ENCODE measurements around the gene PLEKHM2. TPM values are rescaled to one million over a fixed set of nuclear protein-coding genes. Genes with fewer than 3 reads are reported as not detected.

The PLEKHM2 gene
- total RNA-seq, 1 donor from 2014 or later, result 60.6 TPM

DNA sequence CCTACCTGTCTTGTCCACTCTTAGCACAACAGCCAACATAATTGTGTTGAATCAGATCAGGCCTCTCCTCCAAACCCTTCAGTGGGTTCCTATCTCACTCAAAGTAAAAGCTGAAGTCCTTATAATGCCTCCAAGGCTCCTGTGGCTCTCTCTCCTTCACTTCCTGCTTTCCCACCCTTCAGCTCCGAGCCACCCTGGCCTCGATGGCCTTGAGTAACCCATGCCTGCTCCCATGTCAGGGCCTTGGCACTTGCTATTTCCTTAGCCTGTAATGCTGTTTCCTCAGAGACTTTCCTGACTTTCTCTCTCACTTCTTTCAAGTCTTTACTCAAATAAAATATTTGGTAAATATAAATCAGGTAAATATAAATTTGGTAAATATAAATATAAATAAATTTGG, 8.1 kb upstream of the PLEKHM2 start:
- peaks cover 8% of the 10 kb centered on the region for H3K9me3 Mint-ChIP-seq
- H3K36me3 Mint-ChIP-seq, result peaks cover 2% of the 10 kb centered on the region
- H3K4me3 Mint-ChIP-seq, result no peak overlapping the region

DNA sequence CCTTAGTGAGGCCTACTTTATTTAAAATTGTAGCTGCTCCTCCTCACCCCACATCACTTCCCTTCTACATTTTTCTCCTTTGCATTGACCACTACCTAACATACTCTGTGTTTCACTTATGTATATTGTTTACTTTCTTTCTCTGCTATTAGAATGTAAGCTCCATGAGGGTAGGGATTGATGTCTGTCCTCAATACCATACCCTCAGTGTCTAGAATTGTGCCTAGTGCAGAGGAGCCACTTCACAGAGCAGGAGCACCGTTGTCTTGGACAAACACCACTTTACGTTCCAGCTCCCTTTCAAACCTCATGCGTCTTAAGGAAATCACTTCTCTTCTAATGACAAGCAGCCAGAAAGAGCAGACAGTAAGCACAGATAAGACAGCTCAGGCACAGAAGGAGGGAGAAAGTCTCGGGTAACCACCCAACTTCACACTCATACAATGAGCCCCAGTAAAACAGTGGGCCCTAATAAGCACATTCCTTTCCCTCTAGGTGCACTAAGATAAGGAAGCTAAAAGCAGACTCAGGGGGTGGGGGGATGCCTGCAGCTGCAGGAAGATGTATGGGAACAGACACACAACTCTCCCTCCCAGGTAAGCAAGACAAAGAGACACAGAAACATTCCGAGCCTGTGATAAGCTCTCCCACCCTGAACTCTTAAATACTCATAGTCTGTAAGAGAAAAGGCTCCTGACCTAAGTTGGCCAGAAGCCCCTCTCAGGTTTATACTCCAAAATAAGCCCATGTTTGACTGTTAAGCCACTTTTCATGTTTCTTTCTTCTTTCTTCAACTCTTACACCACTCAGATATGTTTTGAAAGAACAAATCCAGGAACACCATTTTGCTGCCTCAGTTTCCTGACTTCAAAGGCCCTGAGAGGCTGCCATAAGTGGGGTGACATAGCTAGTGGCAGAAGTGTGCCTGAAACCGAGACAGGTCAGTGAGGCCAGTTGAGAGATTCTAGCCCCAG, 7.1 kb upstream of the PLEKHM2 start:
- TF ChIP-seq, protein P1, sequence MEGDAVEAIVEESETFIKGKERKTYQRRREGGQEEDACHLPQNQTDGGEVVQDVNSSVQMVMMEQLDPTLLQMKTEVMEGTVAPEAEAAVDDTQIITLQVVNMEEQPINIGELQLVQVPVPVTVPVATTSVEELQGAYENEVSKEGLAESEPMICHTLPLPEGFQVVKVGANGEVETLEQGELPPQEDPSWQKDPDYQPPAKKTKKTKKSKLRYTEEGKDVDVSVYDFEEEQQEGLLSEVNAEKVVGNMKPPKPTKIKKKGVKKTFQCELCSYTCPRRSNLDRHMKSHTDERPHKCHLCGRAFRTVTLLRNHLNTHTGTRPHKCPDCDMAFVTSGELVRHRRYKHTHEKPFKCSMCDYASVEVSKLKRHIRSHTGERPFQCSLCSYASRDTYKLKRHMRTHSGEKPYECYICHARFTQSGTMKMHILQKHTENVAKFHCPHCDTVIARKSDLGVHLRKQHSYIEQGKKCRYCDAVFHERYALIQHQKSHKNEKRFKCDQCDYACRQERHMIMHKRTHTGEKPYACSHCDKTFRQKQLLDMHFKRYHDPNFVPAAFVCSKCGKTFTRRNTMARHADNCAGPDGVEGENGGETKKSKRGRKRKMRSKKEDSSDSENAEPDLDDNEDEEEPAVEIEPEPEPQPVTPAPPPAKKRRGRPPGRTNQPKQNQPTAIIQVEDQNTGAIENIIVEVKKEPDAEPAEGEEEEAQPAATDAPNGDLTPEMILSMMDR (IDR thresholded peaks at IDR 0.05; ENCODE audit: unreplicated experiment), result no peak
- H3K36me3 Mint-ChIP-seq, result peaks cover 2% of the 10 kb centered on the region
- H3K4me3 Mint-ChIP-seq, result no peak overlapping the region
- H3K4me1 Mint-ChIP-seq, result peaks cover 5% of the 10 kb centered on the region
- no peaks in the 10 kb centered on the region for H3K27me3 Mint-ChIP-seq (ENCODE audit: low read depth)
- no peak overlapping the region for H3K27ac Mint-ChIP-seq
- H3K9me3 Mint-ChIP-seq, result peaks cover 8% of the 10 kb centered on the region
- DNase-seq (ENCODE audit: low spot score in 2 of 2, unreplicated experiment in 2 of 2), result no peak

More for the DNA sequence above, 8.1 kb upstream of the PLEKHM2 start:
- Mint-ChIP-seq H3K4me1 (peaks cover 1% of the 10 kb centered on the region), H3K27ac (no peak overlapping the region), H3K27me3 (ENCODE audit: low read depth) (no peaks in the 10 kb centered on the region)
- DNase-seq (ENCODE audit: low spot score in 2 of 2, unreplicated experiment in 2 of 2), result no peak
- TF ChIP-seq, protein P1 (IDR thresholded peaks at IDR 0.05; ENCODE audit: unreplicated experiment), result no peak

DNA sequence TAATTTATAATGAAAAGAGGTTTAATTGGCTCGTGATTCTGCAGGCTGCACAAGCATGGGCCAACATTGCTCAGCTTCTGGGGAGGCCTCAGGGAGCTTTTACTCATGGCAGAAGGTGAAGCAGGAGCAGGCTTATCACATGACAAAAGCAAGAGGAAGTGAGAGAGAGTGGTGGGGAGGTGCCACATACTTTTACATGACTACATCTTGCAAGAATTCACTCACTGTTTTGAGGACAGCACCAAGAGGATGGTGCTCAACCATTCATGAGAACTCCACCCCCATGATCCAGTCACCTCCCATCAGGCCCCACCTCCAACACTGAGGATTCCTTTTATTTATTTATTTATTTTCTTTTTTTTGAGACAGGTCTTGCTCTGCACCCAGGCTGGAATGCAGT, 5.5 kb upstream of the PLEKHM2 start:
- Mint-ChIP-seq H3K27me3 (ENCODE audit: low read depth) (no peaks in the 10 kb centered on the region), H3K27ac (no peak overlapping the region), H3K9me3 (peaks cover 8% of the 10 kb centered on the region), H3K4me3 (no peak overlapping the region), H3K4me1 (peaks cover 12% of the 10 kb centered on the region), H3K36me3 (peaks cover 2% of the 10 kb centered on the region)
- DNase-seq (ENCODE audit: low spot score in 2 of 2, unreplicated experiment in 2 of 2), result no peak
- TF ChIP-seq, protein P1 (IDR thresholded peaks at IDR 0.05; ENCODE audit: unreplicated experiment), result no peak

DNA sequence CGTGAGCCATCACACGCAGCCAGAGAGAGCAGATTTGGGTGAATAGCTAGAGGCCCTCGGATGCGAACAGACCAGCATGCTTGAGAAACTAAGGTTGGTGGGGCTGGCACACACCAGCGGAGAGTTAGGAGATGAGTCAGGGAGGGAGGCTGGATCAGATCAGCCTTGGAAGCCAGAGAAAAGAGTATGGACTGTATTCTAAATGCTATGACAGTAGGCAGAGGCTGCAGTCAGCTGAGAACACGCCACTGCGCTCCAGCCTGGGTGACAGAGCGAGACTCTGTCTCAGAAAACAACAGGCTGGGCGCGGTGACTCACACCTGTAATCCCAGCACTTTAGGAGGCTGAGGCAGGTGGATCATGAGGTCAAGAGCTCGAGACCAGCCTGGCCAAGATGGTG, 4.0 kb upstream of the PLEKHM2 start:
- DNase-seq (ENCODE audit: low spot score in 2 of 2, unreplicated experiment in 2 of 2), result no peak
- no peak overlapping the region for H3K4me3 Mint-ChIP-seq
- peaks cover 15% of the 10 kb centered on the region for H3K4me1 Mint-ChIP-seq
- H3K27ac Mint-ChIP-seq, result no peak overlapping the region
- H3K9me3 Mint-ChIP-seq, result peaks cover 8% of the 10 kb centered on the region
- no peaks in the 10 kb centered on the region for H3K27me3 Mint-ChIP-seq (ENCODE audit: low read depth)
- TF ChIP-seq, protein P1 (IDR thresholded peaks at IDR 0.05; ENCODE audit: unreplicated experiment), result no peak
- peaks cover 2% of the 10 kb centered on the region for H3K36me3 Mint-ChIP-seq

DNA sequence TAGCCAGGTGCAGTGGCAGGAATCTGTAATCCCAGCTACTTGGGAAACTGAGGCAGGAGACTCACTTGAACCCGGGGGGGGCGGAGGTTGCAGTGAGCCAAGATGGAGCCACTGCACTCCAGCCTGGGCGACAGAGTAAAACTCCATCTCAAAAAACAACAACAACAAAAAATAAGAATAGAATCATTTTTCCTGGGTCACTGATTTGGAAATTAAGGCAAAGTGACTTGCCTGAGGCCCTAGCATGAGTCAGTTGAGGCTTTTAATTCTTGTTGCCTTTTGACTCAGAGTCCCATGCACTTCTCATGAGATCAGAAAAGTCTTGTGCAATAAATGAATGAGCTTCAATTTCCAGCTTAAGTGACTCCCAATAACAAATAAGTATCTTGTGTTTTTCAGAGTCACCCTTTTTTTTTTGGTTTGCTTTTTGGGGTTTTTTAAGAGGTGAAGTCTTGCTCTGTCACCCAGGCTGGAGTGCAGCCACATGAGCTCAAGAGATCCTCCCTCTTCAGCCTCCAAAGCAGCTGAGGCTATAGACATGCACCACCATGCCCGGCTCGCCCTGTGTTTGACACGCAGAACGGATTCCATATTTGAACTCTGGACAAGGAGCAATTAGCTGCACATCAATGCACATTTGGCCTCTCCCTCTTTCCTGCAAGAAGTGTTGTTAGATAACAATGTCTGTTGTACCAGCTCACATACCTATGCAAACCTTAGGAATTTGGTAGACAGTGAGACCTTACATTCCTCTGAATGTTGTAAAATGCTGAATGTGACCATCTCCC, 3.4 kb upstream of the PLEKHM2 start:
- Mint-ChIP-seq H3K9me3 (peaks cover 8% of the 10 kb centered on the region), H3K36me3 (peaks cover 2% of the 10 kb centered on the region), H3K4me3 (no peak overlapping the region), H3K27me3 (ENCODE audit: low read depth) (no peaks in the 10 kb centered on the region), H3K4me1 (peaks cover 21% of the 10 kb centered on the region), H3K27ac (no peak overlapping the region)
- TF ChIP-seq, protein P1 (IDR thresholded peaks at IDR 0.05; ENCODE audit: unreplicated experiment), result no peak
- DNase-seq (ENCODE audit: low spot score in 2 of 2, unreplicated experiment in 2 of 2), result no peak
